B cell (primary cell): Measurements from ENCODE around the gene C22orf31. TPM values are rescaled to one million over a fixed set of nuclear protein-coding genes. Genes with fewer than 3 reads are reported as not detected.

ENCODE experiments used
- ATAC-seq: fragments of 200-7000 bp; cut with Tn5 transposase; one replicate; pipeline ENCODE4 v1.10.0; 2021; ENCODE audit warnings: low read depth, mild to moderate bottlenecking, moderate number of reproducible peaks, moderate library complexity
- CTCF ChIA-PET: fragments of 350-600 bp; sonication (Branson Sonifier 250); formaldehyde crosslinking; loops from one replicate; lab custom pipeline; 2021; ENCODE audit warnings: antibody characterized with exemption, inconsistent platforms; lab: Charles Lee
- POLR2A ChIA-PET: fragments of 350-600 bp; sonication (Branson Sonifier 250); formaldehyde crosslinking; loops from one replicate; lab custom pipeline; 2021; ENCODE audit warnings: antibody characterized with exemption; lab: Charles Lee
- DNase-seq: peaks from one replicate; pipeline ENCODE4 v3.0.0; 2013
- H2AFZ ChIP-seq: 2 replicates; pipeline ENCODE4 v1.6.1; 2012; ENCODE audit warnings: mild to moderate bottlenecking, low read depth, low read length; ENCODE audit not compliant: insufficient read depth, poor library complexity, severe bottlenecking
- H3K27ac ChIP-seq, 2 donors: 1 replicate in 1 of 2; 2 replicates in 1 of 2; pipeline ENCODE4 v1.5.1; 2012 to 2013; ENCODE audit warnings: low read length in 2 of 2, mild to moderate bottlenecking in 2 of 2, moderate library complexity in 1 of 2
- H3K27me3 ChIP-seq, 4 experiments: fragments of 200-600 bp in 1 of 4; sonication (generic) in 1 of 4; replicated peaks in 1 of 4; 1 replicate in 2 of 4; 2 replicates in 2 of 4; pipeline versions ENCODE4 v1.6.1 to v1.7.0; 2013 to 2016; ENCODE audit warnings: low read length in 3 of 4, mild to moderate bottlenecking in 2 of 4, mixed read lengths in 1 of 4, moderate library complexity in 1 of 4; ENCODE audit not compliant: insufficient read depth in 4 of 4, control insufficient read depth in 3 of 4; ENCODE audit errors: control extremely low read depth in 1 of 4
- H3K36me3 ChIP-seq, 2 experiments: replicated peaks in 1 of 2; 1 replicate in 1 of 2; 2 replicates in 1 of 2; pipeline versions ENCODE4 v1.6.1 to v1.7.1; 2013; ENCODE audit warnings: low read length in 1 of 2; ENCODE audit not compliant: insufficient read depth in 2 of 2, control insufficient read depth in 1 of 2; ENCODE audit errors: control extremely low read depth in 1 of 2, extremely low read depth in 1 of 2
- H3K4me1 ChIP-seq, 2 donors: fragments of 200-600 bp in 1 of 2; sonication (generic) in 1 of 2; 1 replicate in 1 of 2; 2 replicates in 1 of 2; pipeline versions ENCODE4 v1.5.1 to v1.6.1; 2013 to 2017; ENCODE audit warnings: low read length in 2 of 2; ENCODE audit not compliant: control insufficient read depth in 2 of 2, insufficient read depth in 2 of 2
- H3K4me2 ChIP-seq: replicated peaks from 2 replicates; pipeline ENCODE3; 2012; ENCODE audit warnings: mild to moderate bottlenecking, low read depth, low read length; ENCODE audit not compliant: poor library complexity, severe bottlenecking
- H3K4me3 ChIP-seq, 5 experiments: fragments of 200-600 bp in 1 of 5; sonication (generic) in 1 of 5; 1 replicate in 3 of 5; 2 replicates in 2 of 5; pipeline versions ENCODE4 v1.5.1 to v1.7.0; 2011 to 2016; ENCODE audit warnings: low read length in 4 of 5, mild to moderate bottlenecking in 4 of 5, low read depth in 2 of 5, control low read depth in 1 of 5, moderate library complexity in 1 of 5; ENCODE audit not compliant: insufficient read depth in 1 of 5; ENCODE audit errors: control extremely low read depth in 1 of 5, extremely low read depth in 1 of 5
- H3K79me2 ChIP-seq: fragments of 200-600 bp; sonication (generic); one replicate; pipeline ENCODE4 v1.6.0; 2016; ENCODE audit warnings: low read length; ENCODE audit not compliant: control insufficient read depth, insufficient read depth
- H3K9ac ChIP-seq: fragments of 200-600 bp; sonication (generic); 2 replicates; pipeline ENCODE4 v1.6.1; 2017; ENCODE audit warnings: mild to moderate bottlenecking, low read length, moderate library complexity
- H3K9me3 ChIP-seq, 3 donors: one replicate each; pipeline versions ENCODE4 v1.6.1 to v1.7.1; 2013; ENCODE audit warnings: low read length in 2 of 3; ENCODE audit not compliant: control insufficient read depth in 2 of 3, insufficient read depth in 1 of 3; ENCODE audit errors: control extremely low read depth in 1 of 3
- H4K20me1 ChIP-seq: 2 replicates; pipeline ENCODE4 v1.6.0; 2012; ENCODE audit warnings: mild to moderate bottlenecking, low read length; ENCODE audit not compliant: insufficient read depth, control insufficient read depth, poor library complexity, severe bottlenecking
- H3K27ac Mint-ChIP-seq: one replicate; pipeline ENCODE4 v1.8.0; 2021; ENCODE audit warnings: mixed read lengths
- H3K27me3 Mint-ChIP-seq: one replicate; pipeline ENCODE4 v1.8.0; 2021; ENCODE audit warnings: mixed read lengths
- H3K4me1 Mint-ChIP-seq: one replicate; pipeline ENCODE4 v1.8.0; 2021; ENCODE audit warnings: mixed read lengths
- H3K4me3 Mint-ChIP-seq: one replicate; pipeline ENCODE4 v1.8.0; 2021; ENCODE audit warnings: mixed read lengths
- H3K9me3 Mint-ChIP-seq: one replicate; pipeline ENCODE4 v1.8.0; 2022; ENCODE audit warnings: mixed read lengths; ENCODE audit not compliant: insufficient read depth
- CTCF ChIP-seq: fragments of 200-600 bp; IDR thresholded peaks from one replicate; pipeline ENCODE4 v1.8.0; 2022; ENCODE audit warnings: antibody characterized with exemption, mild to moderate bottlenecking
- EZH2 ChIP-seq: IDR thresholded peaks from 2 replicates; pipeline ENCODE4 v1.6.1; 2012; ENCODE audit warnings: borderline replicate concordance, low read depth, mild to moderate bottlenecking, moderate library complexity, low read length; ENCODE audit not compliant: insufficient read depth, poor library complexity, severe bottlenecking
- WGBS: methylation state at CpG from one replicate; pipeline ENCODE4 v1.1.5; 2013; ENCODE audit warnings: missing lambda C conversion rate; ENCODE audit not compliant: insufficient coverage; 5-methylcytosine and 5-hydroxymethylcytosine counted together
- intact Hi-C: fragments of 100-400 bp; cut with micrococcal nuclease; formaldehyde crosslinking; loops from one replicate; pipeline ENCODE4 v1.10.0; 2022
- polyA plus RNA-seq: library from polyadenylated mRNA; depleted of rRNA; stranded (reverse); fragments of >200 nt; gene quantifications from 2 replicates; pipeline ENCODE4 v1.2.3, GENCODE V29; 2012
- total RNA-seq, 2 donors: library from RNA; stranded (reverse); fragments of 120-200 nt in 1 of 2; gene quantifications; 1 replicate in 1 of 2; 2 replicates in 1 of 2; pipeline versions ENCODE4 v1.2.3 to v1.2.4, GENCODE V29; 2013 to 2022

Gene C22orf31
- total and polyA plus RNA-seq, 2 donors (not counting 1 experiment from before 2014, with no cell fraction given): not detected

GRCh38 chr22:29090039-29090438, 28.4 kb upstream of the C22orf31 start:
- Histone ChIP-seq H3K36me3 (no peaks in the 10 kb centered on the region), H3K4me1 (no peaks in the 10 kb centered on the region), H3K9me3 (no peaks in the 10 kb centered on the region), H3K27ac (no peak overlapping the region), H2AFZ (no peak overlapping the region), H3K4me3 (no peak overlapping the region), H3K9ac (no peak overlapping the region), H3K79me2 (no peaks in the 10 kb centered on the region), H3K4me2 (no peak overlapping the region), H3K27me3 (peaks cover 0 to 8% (median 1%) of the 10 kb centered on the region in 4 experiments), H4K20me1 (no peaks in the 10 kb centered on the region)
- CTCF ChIA-PET: no interaction called here
- intact Hi-C loops: no loop called here
- Mint-ChIP-seq H3K9me3 (no peaks in the 10 kb centered on the region), H3K27me3 (peaks cover 33% of the 10 kb centered on the region), H3K4me1 (no peaks in the 10 kb centered on the region), H3K27ac (no peak overlapping the region), H3K4me3 (no peak overlapping the region)
- TF ChIP-seq CTCF (no peak), EZH2 (no peak)
- POLR2A ChIA-PET: no interaction called here
- ATAC-seq (no peak), DNase-seq (no peak)
- WGBS: 80% methylated on average over 1 of the region's 3 CpGs

- Histone ChIP-seq H3K79me2 (no peaks in the 10 kb centered on the region), H3K4me3 (no peak overlapping the region), H3K4me2 (no peak overlapping the region), H3K27me3 (peaks cover 0 to 8% (median 0%) of the 10 kb centered on the region in 4 experiments), H3K9ac (no peak overlapping the region), H4K20me1 (no peaks in the 10 kb centered on the region), H2AFZ (no peak overlapping the region), H3K36me3 (no peaks in the 10 kb centered on the region), H3K27ac (no peak overlapping the region), H3K9me3 (no peaks in the 10 kb centered on the region), H3K4me1 (no peaks in the 10 kb centered on the region)
- ATAC-seq: no peak
- intact Hi-C loops: no loop called here
- no peaks in the 10 kb centered on the region for H3K4me1 Mint-ChIP-seq
- DNase-seq: no peak
- POLR2A ChIA-PET: no interaction called here
- TF ChIP-seq CTCF (no peak), EZH2 (no peak)
- CTCF ChIA-PET: interaction anchor here (1.3 kb wide), 1 partner anchor 156 kb away, joined by 4 read pairs; no protein-coding TSS in a partner anchor
- H3K4me3 Mint-ChIP-seq: no peak overlapping the region
- peaks cover 33% of the 10 kb centered on the region for H3K27me3 Mint-ChIP-seq
- 52% methylated on average over 3 of the region's 3 CpGs for WGBS
- H3K27ac Mint-ChIP-seq: no peak overlapping the region
- H3K9me3 Mint-ChIP-seq: no peaks in the 10 kb centered on the region
Observed at GRCh38 chr22:29089507-29089906, 27.9 kb upstream of the C22orf31 start.
